Activated naive CD4-positive, alpha-beta T cell (primary cell): ENCODE measurements around the gene TBCD.

Experiments
- DNase-seq, 4 experiments: peaks; one replicate each; lab custom pipeline; 2025; lab: John Stamatoyannopoulos, UW

TBCD gene

DNA sequence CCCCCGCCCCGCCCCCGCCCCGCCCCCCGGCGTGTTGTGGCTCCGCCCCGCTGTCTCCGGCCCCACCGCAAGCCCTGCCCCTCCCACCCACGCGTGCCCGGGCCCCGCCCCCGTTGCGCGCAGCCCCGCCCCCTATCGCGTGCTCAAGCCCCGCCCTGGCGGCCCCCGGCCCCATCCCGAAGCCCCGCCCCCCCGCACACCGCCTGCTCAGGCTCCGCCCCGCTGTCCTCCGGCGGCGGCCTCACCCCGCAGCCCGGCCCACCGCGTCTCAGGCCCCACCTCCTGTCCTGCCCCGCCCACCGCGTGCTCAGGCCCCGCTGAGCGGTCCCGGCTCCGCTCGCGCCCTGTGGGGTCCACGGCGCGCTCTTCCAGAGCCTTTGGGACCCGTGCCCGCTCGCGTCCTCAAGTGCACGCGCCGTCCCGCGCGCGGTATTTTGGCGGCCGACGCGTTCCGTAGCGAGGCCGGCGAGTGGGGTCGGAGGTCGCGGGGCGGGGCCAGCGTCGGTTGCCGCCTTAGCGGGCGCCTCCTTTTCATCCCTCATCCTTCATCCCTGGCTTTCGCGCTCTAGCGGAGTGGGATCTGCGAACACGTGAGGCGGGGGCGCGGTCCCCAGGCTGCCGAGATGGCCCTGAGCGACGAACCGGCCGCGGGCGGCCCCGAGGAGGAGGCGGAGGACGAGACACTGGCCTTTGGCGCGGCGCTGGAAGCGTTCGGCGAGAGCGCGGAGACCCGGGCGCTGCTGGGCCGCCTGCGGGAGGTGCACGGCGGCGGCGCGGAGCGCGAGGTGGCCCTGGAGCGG is at the start of gene TBCD:
Gene TBCD, plus strand, starts transcription at position 495 of the 800 bp plus-strand sequence. Its CDS starts 129 bp downstream, at position 624.
- peak; percentile 75 to 95 (median 90) for DNase-seq

DNA sequence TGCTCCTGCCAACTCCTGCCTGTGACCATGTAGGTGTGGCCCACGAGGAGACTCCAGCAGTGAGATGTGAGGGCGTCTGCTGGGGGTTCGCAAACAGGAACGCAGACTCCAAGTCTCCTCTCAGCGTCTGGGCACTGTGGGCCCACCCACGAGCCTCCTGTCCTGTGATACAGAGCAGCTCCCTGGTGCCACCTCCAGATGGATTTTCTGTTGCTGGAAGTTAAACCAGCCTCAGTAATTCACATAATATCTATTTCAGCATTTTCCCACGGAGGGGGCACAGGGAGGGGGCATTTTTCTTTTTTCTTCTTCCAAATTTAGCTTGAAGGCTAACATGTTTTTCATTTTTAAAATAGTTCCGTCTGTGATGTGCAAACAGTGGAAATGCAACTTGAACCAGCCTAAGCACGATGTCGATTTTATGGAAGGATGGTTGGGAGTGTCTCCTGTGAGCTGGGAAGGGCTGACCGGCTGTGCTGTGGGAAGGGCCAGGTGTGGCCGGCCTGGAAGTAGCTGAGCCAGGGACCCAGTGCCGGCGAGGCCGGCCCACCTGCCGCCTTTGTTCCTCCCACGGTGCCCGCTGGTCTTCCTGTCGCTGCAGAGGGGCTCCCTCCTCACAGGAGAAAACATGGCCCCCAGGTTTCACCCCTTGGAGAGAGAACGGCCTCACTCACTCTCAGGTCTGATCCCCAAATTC is 49.5 kb upstream of the TBCD start:
- DNase-seq = no peak

DNA sequence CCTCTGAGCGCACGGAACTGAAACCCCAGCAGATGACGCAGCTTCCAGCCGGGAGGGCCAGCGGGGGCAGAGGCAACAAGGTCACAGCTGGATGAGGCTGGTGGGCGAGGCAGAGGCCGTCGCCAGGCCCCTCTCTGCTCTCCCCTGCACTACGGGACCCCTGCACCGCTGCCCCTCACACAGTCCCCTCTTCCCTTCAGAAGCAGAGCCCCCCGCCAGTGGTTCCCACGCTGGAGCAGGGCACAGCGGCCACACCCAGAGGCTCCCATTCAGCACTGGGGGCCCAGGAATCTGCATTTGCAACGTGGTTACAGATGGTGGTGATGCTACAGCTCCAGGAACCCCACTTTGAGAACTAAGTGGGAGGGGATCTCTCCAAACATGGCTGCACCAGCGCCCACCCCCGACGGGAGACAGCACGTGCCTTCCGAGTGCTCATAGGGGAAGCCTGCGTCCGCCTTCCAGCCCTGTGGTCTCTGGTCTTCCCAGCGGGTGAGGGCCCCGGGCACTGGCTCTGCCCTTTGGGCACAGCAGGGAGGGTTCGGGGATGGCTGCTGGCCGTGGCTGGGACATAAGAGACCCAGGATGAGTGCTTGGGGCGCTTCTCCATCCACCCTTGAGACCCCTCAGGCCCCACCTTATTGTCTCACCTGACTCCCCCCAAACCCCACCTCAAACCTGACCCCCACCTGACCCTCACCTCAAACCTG is 48.7 kb upstream of the TBCD start:
- no peak for DNase-seq

DNA sequence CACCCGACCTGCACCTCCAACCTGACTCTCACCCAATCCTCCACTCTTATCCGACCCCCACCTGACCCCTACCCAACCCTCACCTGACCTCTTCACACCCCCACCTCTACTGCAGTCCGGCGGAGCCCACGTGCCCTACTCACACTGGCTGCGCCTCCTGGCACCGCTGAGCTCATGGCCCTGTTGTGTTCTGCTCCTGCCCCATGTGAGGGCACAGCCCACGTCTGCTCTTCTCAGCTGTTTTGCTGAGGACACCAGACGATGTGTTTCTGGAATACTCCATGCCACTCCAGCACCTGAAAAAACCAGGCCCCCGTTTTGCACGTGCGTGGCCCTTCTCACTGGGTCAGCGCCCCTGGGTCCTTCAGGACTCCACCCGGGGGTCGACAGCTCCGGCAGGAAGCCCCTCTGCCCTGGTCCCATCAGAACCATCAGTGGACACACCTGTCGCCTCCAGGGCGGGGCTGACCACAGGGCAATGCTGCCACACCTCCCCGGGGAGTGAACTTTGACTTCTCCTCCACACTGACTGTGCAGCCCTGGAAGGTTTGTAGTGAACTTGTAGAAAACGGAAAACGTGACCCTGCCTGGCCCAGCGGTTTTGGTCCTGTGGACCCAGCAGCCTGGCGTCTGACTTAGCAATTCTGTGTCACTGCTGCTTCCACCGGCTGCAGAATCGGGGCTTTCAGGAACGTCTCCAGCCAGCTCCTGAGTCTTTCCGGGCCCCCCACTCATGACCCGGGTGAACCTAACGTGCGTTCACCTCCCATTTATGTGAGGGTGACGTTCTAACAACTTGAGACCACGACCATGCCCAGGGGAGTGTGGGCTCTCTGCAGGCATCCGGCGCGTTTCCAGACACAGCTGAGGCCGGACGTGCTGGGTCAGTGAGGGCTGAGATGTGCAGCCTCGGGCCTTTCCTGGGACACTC is 47.7 kb upstream of the TBCD start:
- no peak for DNase-seq

DNA sequence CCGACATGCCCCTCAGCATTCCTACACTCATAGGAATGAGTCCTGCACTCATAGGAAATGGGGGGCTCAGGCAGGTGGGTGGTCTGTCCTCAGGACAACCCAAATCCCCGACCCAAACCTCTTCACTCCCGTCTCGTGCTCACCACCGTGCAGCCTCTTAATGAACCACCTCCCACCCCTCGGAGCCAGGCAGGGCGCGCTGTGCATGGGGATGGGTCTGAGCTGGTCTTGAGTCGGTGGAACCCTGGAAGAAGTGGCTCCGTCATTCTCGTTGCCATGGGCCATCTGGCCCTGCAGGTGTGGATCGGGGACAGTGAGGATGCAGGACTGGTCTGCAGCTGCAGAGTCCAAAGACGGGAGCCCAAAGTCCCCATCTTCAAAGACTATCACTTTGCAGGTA is 47.0 kb upstream of the TBCD start:
- no peak for DNase-seq

DNA sequence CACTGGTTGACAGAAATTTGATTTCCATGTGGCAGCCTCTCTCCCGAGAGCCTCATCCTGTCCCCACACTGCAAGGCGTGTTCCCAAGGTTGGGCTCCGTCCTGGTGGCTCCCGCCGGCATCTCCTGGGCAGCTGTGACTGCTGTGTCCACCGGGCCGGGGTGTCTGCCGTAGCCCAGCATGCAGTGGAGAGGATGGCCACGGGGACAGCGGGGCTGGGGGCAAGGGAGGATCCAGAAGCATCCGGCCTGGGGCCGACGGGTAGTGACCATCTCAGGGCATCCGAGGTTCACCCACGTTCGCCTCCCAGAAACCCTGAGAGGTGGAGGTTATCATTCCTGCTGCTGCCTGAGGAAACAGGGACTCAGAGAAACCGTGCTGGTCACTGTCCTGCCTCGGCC is 46.1 kb upstream of the TBCD start:
- DNase-seq = no peak

DNA sequence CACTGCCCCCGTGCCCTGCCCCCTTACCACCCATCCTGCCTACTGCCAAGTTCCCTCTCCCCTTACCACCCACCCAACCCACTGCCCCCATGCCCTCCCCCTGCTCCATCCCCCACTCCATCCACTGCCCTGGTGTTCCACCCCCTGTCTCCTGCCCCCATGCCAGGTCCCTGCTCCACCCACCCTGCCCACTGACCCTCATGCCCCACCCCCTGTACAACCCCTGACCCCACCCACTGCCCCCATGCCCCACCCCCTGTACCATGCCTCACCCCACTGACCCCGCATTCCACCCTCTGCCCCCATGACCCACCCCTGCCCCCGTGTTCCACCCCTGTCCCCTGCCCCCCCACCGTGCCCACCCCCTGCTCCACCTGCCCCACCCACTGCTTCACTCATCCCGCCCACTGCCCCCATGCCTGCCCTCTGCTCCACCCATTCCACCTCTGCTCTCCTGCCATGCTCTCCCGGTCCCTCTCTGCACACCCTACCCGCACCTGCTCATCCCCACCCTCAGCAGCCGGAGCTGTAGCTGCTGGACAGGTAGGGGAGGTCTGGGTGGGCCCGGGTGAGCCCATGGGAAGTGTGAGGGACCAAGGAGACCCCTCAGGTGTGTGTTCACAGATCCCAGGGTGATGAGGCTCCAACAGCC is 42.7 kb upstream of the TBCD start:
- no peak for DNase-seq

DNA sequence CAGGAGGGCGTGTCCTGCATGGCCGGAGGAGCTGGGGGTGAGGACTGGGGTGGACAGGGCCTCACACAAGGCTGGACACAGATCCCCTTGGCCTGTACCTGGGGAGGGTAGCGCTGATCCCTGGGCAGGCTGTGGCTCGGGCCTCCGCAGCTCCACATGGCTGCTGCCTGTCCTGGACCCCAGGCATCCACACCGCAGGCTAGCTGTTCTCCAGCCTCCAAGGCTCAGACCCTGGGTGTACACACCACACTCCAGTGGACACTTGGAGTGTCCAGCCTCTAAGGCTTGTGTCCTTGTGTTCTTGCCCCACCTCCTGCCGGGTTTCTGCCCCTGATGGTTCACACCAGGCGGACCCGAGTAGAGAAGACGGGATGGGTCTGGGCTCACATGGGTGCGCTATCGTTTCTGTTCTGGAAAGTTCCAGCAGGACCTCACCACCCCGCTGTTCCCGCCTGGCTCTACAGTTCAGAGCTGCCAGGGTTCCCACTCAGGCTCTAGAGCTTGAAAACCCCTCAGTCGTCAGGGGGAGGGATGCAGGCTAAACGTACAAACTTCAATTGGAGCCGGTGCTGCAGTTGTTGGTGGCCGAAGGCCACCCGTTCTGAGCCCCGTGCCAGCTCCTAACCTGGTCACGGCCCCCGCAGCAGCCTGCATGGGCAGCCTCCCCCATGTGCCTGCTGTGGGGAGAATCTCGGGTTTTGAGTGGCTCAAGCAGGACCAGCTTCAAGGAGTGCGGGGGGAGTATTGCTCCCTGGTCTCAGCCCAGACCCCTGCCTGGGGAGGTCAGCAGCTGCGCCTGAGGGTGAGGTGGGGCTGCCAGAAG is 42.0 kb upstream of the TBCD start:
- no peak for DNase-seq

DNA sequence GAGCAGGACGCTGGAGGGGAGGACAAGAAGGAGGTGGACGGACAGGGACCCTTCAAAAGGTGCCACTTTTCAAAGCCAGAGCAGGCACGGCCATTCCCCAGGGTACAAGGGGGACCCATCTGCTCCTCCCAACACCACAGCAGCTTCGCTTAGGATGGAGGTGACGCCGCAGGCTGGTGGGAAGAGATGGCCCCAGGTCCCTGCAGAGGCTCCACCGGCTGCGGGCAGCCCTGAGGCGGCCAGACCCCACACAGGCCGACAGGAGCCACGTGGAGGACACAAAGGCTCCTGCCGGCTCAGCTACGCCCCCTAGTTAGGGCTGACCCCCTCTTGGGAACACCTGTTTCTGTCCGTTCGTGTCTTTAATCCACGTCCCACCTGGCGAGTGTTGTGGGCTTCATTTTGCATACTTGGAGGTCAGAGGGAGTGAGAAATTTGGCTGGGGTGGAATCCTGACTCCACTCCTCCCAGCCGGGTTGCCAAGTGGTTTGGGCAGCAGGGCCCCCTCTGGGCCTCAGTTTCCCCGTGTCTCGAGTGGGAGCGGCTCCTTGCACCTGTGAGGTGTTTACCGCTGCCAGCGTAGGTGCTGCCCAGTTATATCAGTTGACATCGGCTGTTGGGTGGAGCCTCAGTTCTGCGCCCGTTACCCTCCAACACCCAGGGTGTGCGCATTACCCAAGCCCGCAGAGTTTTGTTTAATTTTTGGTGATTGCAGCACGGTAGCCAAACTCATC is 41.2 kb upstream of the TBCD start:
- DNase-seq = no peak

DNA sequence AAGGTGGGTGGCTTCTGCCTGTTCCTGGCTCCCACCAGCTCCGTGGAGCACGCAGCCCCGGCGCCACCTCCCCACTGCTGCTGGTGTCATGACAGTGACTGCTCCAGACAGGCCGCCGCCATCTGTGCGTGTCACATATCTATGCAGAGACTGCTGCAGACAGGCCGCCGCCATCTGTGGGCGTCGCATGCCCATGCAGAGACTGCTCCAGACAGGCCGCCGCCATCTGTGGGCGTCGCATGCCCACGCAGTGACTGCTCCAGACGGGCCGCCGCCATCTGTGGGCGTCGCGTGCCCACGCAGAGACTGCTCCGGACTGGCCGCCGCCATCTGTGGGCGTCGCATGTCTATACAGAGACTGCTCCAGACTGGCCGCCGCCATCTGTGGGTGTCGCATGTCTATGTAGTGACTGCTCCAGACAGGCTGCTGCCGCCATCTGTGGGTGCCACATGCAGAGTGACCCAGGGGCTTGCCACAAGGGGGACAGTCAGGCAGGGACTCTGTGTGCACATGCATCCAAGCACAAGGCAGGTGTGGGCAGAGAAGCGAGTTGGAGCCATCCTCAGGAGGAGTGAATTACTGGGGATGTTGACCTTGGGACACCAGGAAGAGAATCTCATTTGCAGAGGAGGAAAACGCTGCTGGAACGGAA is 38.7 kb upstream of the TBCD start:
- no peak for DNase-seq

DNA sequence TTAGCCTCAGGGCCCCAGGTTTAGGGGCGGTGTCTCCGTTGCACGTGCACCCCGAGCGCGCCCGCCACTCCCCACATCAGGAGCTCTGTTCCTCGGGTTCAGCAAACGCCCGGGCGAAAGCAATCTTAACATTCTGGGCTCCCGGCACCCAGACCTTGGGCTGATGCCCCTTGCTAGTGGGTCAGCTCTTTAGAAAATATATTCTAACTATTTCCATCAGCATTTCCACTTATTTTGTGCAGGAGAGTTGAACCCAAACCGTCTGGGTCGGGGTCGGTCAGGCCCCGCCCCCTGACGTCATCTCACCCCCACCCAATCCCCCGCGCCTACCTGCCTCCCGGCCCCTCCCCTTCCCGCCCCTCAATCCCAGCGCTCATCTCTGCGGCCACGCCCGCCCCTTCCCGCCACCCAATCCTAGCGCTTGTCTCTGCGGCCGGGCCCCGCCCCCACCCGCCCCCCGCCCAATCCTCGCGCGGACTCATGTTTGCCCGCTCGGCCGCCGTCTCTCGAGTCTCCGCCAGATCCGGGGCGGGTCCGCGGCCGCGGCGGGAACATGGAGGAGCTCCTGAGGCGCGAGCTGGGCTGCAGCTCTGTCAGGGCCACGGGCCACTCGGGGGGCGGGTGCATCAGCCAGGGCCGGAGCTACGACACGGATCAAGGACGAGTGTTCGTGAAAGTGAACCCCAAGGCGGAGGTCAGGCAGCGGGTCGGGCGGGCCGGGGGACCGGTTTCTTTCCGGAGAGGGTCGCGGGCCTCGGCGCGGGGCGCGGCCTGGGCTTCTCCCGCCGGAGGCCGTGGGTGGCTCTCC is 35.5 kb upstream of the TBCD start, which contains the start of gene FN3KRP:
Gene FN3KRP, plus strand, starts transcription at position 504 of the 808 bp plus-strand sequence. Its CDS starts 50 bp downstream, at position 554.
- DNase-seq = peak; percentile 57 to 90 (median 72)

DNA sequence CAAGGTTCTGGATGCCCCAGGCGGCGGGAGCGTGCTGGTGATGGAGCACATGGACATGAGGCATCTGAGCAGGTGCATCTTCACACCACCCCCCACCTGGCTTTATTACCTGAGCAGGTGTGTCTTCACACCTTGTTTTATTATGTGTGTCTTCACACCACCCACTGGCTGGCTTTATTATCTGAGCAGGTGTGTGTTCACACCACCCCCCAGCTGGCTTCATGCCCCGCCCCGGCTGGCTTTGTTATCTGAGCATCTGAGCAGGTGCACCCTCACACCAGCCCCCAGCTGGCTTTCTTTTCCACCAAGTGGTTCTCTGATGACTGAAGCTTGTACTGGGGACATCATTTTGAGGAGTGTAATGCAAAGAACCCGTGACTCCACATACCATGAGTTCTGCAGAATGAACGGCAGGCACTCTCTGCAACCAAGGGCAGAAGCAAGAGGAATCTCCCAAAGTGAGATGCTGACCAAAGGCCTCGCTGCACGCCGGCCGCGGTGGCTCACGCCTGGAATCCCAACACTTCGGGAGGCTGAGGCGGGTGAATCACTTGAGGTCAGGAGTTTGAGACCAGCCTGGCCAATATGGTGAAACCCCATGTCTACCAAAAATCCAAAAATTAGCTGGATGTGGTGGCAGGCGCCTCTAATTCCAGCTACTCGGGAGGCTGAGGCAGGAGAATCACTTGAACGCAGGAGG is 32.7 kb upstream of the TBCD start:
- DNase-seq = no peak

DNA sequence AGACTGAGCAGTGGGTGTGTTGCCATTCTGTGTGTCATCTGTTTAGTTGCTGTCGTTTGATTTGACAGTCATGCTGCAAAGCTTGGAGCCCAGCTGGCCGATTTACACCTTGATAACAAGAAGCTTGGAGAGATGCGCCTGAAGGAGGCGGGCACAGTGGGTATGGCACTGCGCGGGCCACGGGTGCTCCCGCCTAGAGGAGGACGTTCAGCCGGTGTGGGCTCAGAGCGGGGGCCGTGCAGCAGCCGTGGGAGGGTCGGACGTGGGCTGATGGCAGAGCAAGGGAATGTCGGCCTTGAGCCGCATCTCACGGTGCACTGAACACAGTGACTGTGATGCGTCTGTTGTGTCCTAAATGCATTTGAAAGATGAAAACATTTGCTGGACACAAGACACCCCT is 31.7 kb upstream of the TBCD start:
- DNase-seq = no peak

DNA sequence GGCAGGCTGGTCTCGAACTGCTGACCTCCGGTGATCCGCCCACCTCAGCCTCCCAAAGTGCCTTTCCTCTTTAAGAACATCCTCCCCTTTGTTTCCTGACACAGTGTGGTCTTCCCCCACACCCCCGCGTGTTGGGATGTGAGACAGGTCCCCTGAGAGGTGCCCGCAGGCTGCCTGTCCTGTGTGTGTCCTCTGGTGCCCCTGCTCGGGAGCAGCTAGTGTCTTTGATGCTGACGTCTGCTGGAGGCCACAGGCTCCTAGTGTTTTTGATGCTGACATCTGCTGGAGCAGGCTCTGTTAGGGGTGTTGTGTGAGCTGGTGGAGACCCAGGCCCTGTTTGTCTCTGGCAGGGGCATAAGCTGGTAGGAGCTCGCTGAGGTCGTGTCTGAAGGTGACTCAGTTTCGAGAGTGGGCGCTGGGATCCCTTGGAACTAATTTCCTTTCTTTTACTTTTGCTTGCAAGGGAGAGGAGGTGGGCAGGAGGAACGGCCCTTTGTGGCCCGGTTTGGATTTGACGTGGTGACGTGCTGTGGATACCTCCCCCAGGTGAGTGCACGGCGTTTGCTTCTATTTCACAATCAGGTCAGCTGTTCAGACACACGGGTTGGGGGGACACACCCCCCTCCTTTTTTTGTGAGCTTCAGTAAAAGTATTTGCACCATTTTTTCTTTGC is 29.4 kb upstream of the TBCD start:
- DNase-seq = no peak

DNA sequence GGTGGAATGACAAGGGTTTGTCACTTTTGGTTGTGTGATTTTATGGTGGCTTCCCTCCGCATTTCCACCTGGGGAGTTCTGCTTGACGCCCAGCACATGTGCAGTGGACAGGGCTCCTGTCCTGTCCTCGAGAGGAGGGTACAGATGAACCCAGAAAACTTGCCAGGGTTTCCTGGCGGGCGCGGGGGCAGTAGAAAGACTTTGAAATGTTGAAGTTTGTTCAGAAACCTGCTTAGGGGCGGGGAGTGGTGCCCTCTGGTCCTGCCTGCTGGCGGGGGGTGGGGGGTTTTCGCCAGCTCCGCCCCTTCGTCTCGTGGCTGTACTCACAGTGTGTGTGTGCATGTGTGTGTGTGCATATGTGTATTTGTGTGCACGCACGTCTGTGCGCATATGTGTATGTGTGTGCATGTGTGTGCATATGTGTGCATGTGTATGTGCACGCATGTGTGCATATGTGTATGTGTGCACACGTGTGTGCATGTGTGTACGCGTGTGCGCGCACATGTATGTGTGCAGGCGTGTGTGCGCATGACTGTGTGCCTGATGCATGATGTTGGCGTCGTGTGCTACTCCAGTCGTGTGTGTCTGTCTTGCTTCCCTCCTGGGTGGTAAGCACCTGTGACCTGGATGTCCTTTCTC is 28.6 kb upstream of the TBCD start:
- no peak for DNase-seq

DNA sequence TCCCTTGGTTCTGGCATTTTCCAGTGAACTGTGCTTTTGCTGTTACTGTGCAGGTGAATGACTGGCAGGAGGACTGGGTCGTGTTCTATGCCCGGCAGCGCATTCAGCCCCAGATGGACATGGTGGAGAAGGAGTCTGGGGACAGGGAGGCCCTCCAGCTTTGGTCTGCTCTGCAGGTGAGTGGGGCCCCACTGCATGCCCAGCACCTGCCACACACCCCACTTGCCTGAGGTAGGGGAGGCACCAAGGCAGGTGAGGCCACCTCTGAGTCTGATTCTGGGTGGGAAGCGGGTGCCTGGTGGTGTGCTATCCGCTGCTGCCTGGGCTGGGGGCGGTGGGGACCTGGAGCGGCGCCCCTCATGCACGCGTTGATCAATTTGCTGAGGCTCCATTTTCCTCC is 25.4 kb upstream of the TBCD start:
- no peak for DNase-seq
